Left lung (tissue), 10 donors: ENCODE results near the gene CACNA1A. TPM values are rescaled to one million over a fixed set of nuclear protein-coding genes. Genes with fewer than 3 reads are reported as not detected.

Experiments used
- ATAC-seq: fragments of 200-7000 bp; cut with Tn5 transposase; one replicate; pipeline ENCODE4 v1.9.1; 2020; ENCODE audit warnings: moderate library complexity
- DNase-seq, 4 donors: peaks; one replicate each; pipeline ENCODE4 v3.0.0-alpha.2; 2013 to 2020
- H3K27ac ChIP-seq, 2 donors: fragments of 200-600 bp; sonication (generic) in 1 of 2; one replicate each; pipeline versions ENCODE4 v1.5.0 to v1.8.0; 2020 to 2021
- H3K27me3 ChIP-seq, 2 donors: fragments of 200-600 bp; sonication (generic) in 1 of 2; one replicate each; pipeline versions ENCODE4 v1.5.0 to v1.8.0; 2020 to 2021
- H3K36me3 ChIP-seq, 2 donors: fragments of 200-600 bp; sonication (generic) in 1 of 2; one replicate each; pipeline versions ENCODE4 v1.5.0 to v1.8.0; 2020 to 2021
- H3K4me1 ChIP-seq, 2 donors: fragments of 200-600 bp; one replicate each; pipeline ENCODE4 v1.8.0; 2021
- H3K4me3 ChIP-seq, 2 donors: fragments of 200-600 bp; sonication (generic) in 1 of 2; one replicate each; pipeline versions ENCODE4 v1.5.0 to v1.8.0; 2020 to 2021; ENCODE audit warnings: mild to moderate bottlenecking in 1 of 2
- H3K9me3 ChIP-seq, 2 donors: fragments of 200-600 bp; sonication (generic) in 1 of 2; one replicate each; pipeline versions ENCODE4 v1.5.0 to v1.8.0; 2020 to 2021
- CTCF ChIP-seq, 2 donors: fragments of 200-600 bp; sonication (generic) in 1 of 2; IDR thresholded peaks; one replicate each; pipeline versions ENCODE4 v1.5.0 to v1.8.0; 2021; ENCODE audit warnings: antibody characterized with exemption in 2 of 2
- intact Hi-C, 2 donors: fragments of 100-400 bp; cut with DNase I; formaldehyde crosslinking; loops; one replicate each; pipeline versions ENCODE4 v1.11.2 to v1.14.2; 2022
- polyA plus RNA-seq, 6 donors: library from polyadenylated mRNA; unstranded; fragments of 120-200 nt; gene quantifications; one replicate each; pipeline ENCODE4 v1.2.1, GENCODE V29; 2013; ENCODE audit not compliant: insufficient read length in 6 of 6
- total RNA-seq, 2 donors: library from RNA; stranded (reverse); fragmentation: NEBNext Ultra II Directional; extraction: Animal tissue kit (Norgen Biotek cat#: 25700); gene quantifications; one replicate each; pipeline ENCODE4 v1.2.1, GENCODE V29; 2021
- donor health status: DM: no; HTN: yes; CAD: no.
- donor health status: DM: no; HTN: no; CAD: no.

The CACNA1A gene
- total and polyA plus RNA-seq, 8 donors = 0.20 to 5.4 (median 3.9) TPM

- Histone ChIP-seq H3K27ac (no peak overlapping the region), H3K9me3 (no peaks in the 10 kb centered on the region), H3K4me1 (no peaks in the 10 kb centered on the region), H3K4me3 (no peak overlapping the region), H3K27me3 (peaks cover 0 to 45% of the 10 kb centered on the region in 2 donors), H3K36me3 (no peaks in the 10 kb centered on the region)
- no peak for TF ChIP-seq CTCF (IDR thresholded peaks at IDR 0.05)
- no peak for DNase-seq
- intact Hi-C loops = no loop called here
- no peak for ATAC-seq
Measured at GRCh38 chr19:13228561-13228960, 277.7 kb downstream of the CACNA1A start.

GRCh38 chr19:13226983-13227382 lies 279.3 kb downstream of the CACNA1A start:
- H3K27ac ChIP-seq = no peak overlapping the region
- TF ChIP-seq CTCF (IDR thresholded peaks at IDR 0.05) = no peak
- H3K4me3 ChIP-seq = no peak overlapping the region
- no peaks in the 10 kb centered on the region for H3K9me3 ChIP-seq
- intact Hi-C loops = no loop called here
- no peaks in the 10 kb centered on the region for H3K36me3 ChIP-seq
- ATAC-seq (no peak), DNase-seq (no peak)
- no peaks in the 10 kb centered on the region for H3K4me1 ChIP-seq
- H3K27me3 ChIP-seq = peaks cover 0 to 38% of the 10 kb centered on the region in 2 donors

GRCh38 chr19:13225973-13226865 lies 280.1 kb downstream of the CACNA1A start:
- Histone ChIP-seq H3K27ac (no peak overlapping the region), H3K4me1 (no peaks in the 10 kb centered on the region), H3K36me3 (no peaks in the 10 kb centered on the region), H3K27me3 (peaks cover 0 to 31% of the 10 kb centered on the region in 2 donors), H3K4me3 (no peak overlapping the region), H3K9me3 (no peaks in the 10 kb centered on the region)
- no peak for ATAC-seq
- DNase-seq = no peak
- TF ChIP-seq CTCF (IDR thresholded peaks at IDR 0.05) = no peak
- intact Hi-C loops = no loop called here

- ATAC-seq = no peak
- H3K9me3 ChIP-seq = no peaks in the 10 kb centered on the region
- H3K4me3 ChIP-seq = no peak overlapping the region
- TF ChIP-seq CTCF (IDR thresholded peaks at IDR 0.05) = no peak
- DNase-seq = no peak
- no peaks in the 10 kb centered on the region for H3K36me3 ChIP-seq
- H3K4me1 ChIP-seq = no peaks in the 10 kb centered on the region
- intact Hi-C loops = no loop called here
- H3K27ac ChIP-seq = no peak overlapping the region
- peaks cover 0 to 31% of the 10 kb centered on the region in 2 donors for H3K27me3 ChIP-seq
Measured at GRCh38 chr19:13225085-13225484, 281.2 kb downstream of the CACNA1A start.

GRCh38 chr19:13220847-13221246 lies 285.4 kb downstream of the CACNA1A start:
- H3K27ac ChIP-seq = no peak overlapping the region
- ATAC-seq = no peak
- H3K9me3 ChIP-seq = no peaks in the 10 kb centered on the region
- H3K36me3 ChIP-seq = no peaks in the 10 kb centered on the region
- peaks cover 0 to 17% of the 10 kb centered on the region in 2 donors for H3K27me3 ChIP-seq
- no peak for DNase-seq
- H3K4me1 ChIP-seq = no peaks in the 10 kb centered on the region
- H3K4me3 ChIP-seq = no peak overlapping the region
- TF ChIP-seq CTCF (IDR thresholded peaks at IDR 0.05) = no peak
- intact Hi-C loops = no loop called here
